ENCODE data around the gene ZNF326. TPM values are rescaled to one million over a fixed set of nuclear protein-coding genes. Genes with fewer than 3 reads are reported as not detected.

The ZNF326 gene
- total RNA-seq, 2 donors from 2014 or later = 24.1 to 28.7 TPM

GRCh38 chr1:89973471-89974127, 21.3 kb upstream of the ZNF326 start:
- intact Hi-C loops (cut with DNase I) = no loop called here
- no peaks in the 10 kb centered on the region for H3K36me3 ChIP-seq (replicated peaks in 1 of 2; ENCODE audit: insufficient read depth in 1 of 2, low read depth in 2 of 2)
- ATAC-seq (no peak), DNase-seq (no peak)
- H3K9me3 ChIP-seq = no peaks in the 10 kb centered on the region
- no peaks in the 10 kb centered on the region for H3K4me1 ChIP-seq
- 89 to 92% methylated on average over 8 of the region's 8 CpGs for WGBS, 2 donors
- no peaks in the 10 kb centered on the region for H3K27me3 ChIP-seq
- H3K4me3 ChIP-seq = no peak overlapping the region
- H3K27ac ChIP-seq = no peak overlapping the region
- TF ChIP-seq CTCF (IDR thresholded peaks at IDR 0.05) = no peak

GRCh38 chr1:89974256-89974655, 20.7 kb upstream of the ZNF326 start:
- DNase-seq (no peak), ATAC-seq (no peak)
- no peaks in the 10 kb centered on the region for H3K4me1 ChIP-seq
- intact Hi-C loops (cut with DNase I) = no loop called here
- H3K36me3 ChIP-seq (replicated peaks in 1 of 2; ENCODE audit: insufficient read depth in 1 of 2, low read depth in 2 of 2) = no peaks in the 10 kb centered on the region
- H3K9me3 ChIP-seq = no peaks in the 10 kb centered on the region
- TF ChIP-seq POLR2A (IDR thresholded peaks at IDR 0.05) (no peak), CTCF (IDR thresholded peaks at IDR 0.05) (no peak)
- H3K4me3 ChIP-seq = no peak overlapping the region
- 91 to 96% methylated on average over 4 of the region's 4 CpGs for WGBS, 2 donors
- no peak overlapping the region for H3K27ac ChIP-seq
- H3K27me3 ChIP-seq = no peaks in the 10 kb centered on the region

GRCh38 chr1:89974696-89975470, 20.0 kb upstream of the ZNF326 start:
- WGBS, 2 donors = 51 to 64% methylated on average over 4 of the region's 4 CpGs
- H3K27ac ChIP-seq = no peak overlapping the region
- H3K27me3 ChIP-seq = no peaks in the 10 kb centered on the region
- no peak overlapping the region for H3K4me3 ChIP-seq
- no peaks in the 10 kb centered on the region for H3K9me3 ChIP-seq
- DNase-seq (no peak), ATAC-seq (no peak)
- H3K4me1 ChIP-seq = no peaks in the 10 kb centered on the region
- no peaks in the 10 kb centered on the region for H3K36me3 ChIP-seq (replicated peaks in 1 of 2; ENCODE audit: insufficient read depth in 1 of 2, low read depth in 2 of 2)
- TF ChIP-seq CTCF (IDR thresholded peaks at IDR 0.05) (no peak), POLR2A (IDR thresholded peaks at IDR 0.05) (no peak)
- intact Hi-C loops (cut with DNase I) = no loop called here

GRCh38 chr1:89975540-89976125, 19.3 kb upstream of the ZNF326 start:
- DNase-seq (no peak), ATAC-seq (no peak)
- H3K36me3 ChIP-seq (replicated peaks in 1 of 2; ENCODE audit: insufficient read depth in 1 of 2, low read depth in 2 of 2) = no peaks in the 10 kb centered on the region
- no peaks in the 10 kb centered on the region for H3K9me3 ChIP-seq
- no peaks in the 10 kb centered on the region for H3K4me1 ChIP-seq
- no peak overlapping the region for H3K4me3 ChIP-seq
- no peak overlapping the region for H3K27ac ChIP-seq
- 60 to 71% methylated on average over 4 of the region's 4 CpGs for WGBS, 2 donors
- H3K27me3 ChIP-seq = no peaks in the 10 kb centered on the region
- intact Hi-C loops (cut with DNase I) = no loop called here
- TF ChIP-seq POLR2A (IDR thresholded peaks at IDR 0.05) (no peak), CTCF (IDR thresholded peaks at IDR 0.05) (no peak)
